CD4-positive, alpha-beta T cell treated with Interleukin-12 subunit alpha and Interleukin-12 subunit beta, for 1 hour (primary cell): ENCODE data around the gene MCF2L.
"Not testable (repeated sequence)": the region's sequence is repeated elsewhere in the genome, so short reads cannot be mapped to it uniquely, and the experiment has no call there.

Source experiments
- DNase-seq: peaks from one replicate; pipeline ENCODE4 v3.0.0-alpha.2; 2020

The MCF2L gene

DNA sequence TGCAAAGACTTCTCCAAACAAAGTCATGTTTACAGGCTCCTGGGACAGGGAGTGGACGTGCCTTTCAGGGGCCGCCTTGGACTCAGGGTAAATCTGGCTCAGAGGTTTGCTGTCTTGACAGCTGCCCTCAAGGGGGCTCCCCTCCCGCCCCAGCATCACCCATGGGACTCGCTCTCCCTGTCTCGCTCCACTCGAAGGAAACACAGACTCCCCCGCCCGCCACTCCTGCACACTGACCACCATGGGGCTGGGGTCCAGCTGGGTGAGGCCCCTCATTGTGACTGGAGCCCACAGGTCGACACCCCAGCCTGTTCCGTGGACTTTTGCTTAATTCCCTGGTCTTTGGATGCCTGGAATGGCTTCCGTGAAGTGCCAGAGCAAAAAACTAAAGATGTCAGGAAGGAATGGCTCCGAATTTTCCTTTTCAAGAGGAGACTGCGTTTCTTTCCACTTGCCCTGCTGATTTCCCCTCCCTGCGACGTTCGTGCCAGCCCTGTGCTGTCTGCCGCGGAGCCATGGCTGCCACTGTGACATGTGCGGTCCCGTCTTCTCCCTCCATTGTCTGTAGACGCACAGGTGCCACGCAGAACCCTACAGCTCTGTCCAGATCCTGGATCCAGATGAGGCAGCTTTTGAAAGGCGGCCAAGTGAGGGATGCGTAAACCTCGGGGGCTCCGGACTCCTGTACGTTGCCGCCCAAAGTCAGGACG, 48.6 kb downstream of the MCF2L start:
- DNase-seq = no peak

DNA sequence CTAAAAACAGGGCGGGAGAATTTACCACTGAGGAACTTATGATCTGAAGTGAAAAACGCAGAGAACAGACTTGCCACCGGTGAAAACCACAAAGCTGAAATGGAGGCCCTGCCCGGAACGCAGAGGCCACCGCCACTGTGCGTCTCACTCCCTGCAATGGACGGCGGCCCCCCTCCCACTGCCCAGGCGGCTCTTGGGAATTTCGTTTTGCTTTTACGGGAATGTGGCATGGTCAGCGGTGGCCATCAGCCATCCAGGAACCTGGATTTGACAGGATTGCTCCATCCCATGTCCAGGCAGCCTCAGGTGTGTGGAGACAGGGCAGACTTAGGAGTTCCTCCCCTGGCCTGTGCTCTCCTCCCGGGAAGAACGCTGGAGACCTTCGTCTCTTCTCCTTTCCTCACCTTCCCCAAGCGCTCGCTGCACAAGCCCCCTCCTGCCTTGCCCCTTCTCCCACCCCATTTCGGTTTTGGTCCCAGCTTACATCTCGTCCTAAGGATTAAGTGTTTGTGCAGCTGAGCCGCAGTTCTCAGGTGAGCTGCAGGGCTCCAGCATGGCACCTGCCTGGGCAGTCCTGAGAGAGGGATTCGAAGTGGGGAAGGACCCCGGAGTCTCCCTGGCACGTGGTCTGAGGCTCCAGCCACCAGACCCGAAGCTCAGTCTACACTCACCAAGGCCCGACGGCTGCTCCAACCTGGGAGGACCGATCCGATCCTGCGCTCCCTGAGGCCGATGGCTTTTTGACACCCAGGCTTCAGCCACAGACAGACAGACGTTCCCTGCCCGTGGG, 49.9 kb downstream of the MCF2L start:
- DNase-seq = no peak

GRCh38 chr13:113020323-113021080, 51.5 kb downstream of the MCF2L start:
- no peak for DNase-seq

DNA sequence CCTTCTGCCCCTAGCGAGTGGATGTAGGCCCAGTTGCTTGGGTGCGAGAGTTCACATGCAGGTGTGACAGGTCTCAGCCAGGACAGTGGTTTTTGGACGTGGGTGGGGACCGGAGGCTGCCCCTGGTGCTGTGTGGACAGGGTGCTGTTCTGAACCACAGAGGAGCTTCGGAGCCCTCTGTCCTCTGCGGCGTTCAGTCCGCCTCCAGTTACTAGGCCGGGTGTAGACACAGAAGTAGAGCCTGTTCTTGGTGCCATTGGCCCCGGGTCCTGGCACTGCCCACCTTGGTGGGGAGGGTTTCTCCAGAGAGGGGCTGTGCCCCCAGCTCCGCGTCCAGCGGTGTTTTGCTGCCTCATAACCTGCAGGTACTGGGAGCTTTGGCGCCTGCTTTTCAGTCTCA, 52.4 kb downstream of the MCF2L start:
- no peak for DNase-seq

- no peak for DNase-seq
These were observed 52.8 kb downstream of the MCF2L start for GRCh38 chr13:113021811-113022210.

DNA sequence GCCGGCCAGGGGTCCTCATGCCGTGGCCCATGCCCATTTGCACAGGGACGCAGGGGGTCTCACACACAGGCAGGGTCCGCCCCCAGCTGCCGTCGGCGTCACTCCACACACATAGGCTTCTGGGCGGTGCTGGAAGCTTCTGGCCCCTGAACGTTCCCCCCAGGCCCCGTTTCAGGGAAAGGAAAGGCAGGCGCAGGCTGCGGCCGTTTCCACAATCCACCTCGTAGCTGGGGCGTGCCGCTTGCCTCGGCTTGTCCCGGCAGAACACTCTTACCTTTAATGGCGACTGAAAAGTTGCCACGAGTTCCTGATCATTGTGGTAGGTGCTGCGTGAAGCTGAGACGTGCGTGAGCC, 53.4 kb downstream of the MCF2L start:
- DNase-seq = no peak

GRCh38 chr13:113022745-113023574, 53.9 kb downstream of the MCF2L start:
- DNase-seq = no peak

DNA sequence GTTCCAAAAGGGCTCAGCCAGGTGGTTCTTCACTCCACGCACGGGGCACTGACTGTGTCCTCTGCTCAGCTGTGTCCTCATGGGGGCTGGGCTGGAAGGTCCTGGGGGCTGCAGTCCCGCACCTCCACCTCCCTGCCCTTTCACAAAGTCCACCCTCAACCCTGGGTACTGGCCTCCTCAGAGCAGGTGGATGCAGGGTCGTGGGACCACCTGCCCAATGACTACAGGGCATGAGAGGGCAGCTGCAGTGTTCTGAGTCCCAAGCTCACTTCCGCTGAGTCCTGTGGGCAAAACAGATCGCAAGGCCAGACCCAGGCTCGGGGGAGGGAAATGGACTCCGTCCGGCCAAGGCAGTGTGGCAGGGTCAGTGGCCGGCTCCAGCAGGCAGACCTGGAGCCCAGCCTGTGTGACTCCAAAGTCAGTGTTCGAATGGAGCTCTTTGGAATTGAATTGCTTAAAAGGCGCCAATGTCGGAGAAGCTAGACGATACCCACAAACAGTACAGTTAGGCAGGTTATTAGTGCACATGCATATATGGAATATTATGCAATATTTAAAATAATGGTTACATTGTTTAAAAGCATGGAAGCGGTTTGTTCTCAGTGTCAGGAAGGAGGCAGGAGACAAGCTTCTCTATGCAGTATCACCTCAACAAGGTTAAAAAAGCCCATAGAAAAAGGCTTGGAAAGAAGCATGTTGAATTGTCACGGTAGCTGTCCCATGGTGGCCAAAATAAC, 54.8 kb downstream of the MCF2L start:
- DNase-seq = no peak

GRCh38 chr13:113024466-113024865, 55.5 kb downstream of the MCF2L start:
- no peak for DNase-seq

GRCh38 chr13:113026391-113026910, 57.4 kb downstream of the MCF2L start:
- no peak for DNase-seq

DNA sequence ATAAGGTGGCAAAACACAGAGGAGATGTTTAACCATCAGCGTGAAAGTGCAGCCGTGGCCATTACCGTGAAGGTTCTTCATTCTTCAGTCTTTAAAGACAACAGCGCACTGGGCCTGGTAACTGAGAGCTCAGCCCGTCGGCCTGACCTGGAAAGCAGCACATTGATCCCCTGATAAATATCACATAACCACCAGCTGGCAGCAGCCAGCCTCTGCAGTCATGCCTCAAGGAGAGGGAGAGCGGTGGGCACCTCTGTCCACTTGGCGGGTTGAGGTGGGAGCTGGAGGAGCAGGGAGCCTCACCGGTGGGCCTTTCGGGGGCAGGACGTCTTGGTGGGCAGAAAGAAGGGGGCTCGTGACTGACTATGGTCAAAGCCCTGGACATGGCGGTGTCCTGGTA, 58.1 kb downstream of the MCF2L start:
- no peak for DNase-seq

DNA sequence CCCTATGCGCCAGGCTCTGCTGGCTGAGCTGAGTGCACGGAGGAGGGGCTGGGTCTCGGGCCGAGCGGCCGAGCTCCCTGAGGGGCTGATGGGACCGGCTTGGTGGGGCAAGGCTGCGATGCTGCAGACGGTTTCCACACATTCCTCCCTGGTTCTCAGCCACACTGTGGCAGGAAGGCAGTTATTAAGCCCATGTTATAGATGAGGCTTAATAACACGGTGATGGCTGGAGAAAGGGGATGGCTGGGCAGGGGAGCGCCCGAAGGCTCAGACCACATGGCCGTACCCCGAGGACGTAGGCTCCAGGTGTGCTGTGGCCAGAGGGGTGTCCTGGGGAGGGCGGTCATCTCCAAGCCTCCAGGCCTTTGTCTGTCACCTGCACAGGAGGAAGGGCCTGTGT, 58.6 kb downstream of the MCF2L start:
- DNase-seq = no peak

GRCh38 chr13:113028336-113029060, 59.5 kb downstream of the MCF2L start:
- DNase-seq = no peak

DNA sequence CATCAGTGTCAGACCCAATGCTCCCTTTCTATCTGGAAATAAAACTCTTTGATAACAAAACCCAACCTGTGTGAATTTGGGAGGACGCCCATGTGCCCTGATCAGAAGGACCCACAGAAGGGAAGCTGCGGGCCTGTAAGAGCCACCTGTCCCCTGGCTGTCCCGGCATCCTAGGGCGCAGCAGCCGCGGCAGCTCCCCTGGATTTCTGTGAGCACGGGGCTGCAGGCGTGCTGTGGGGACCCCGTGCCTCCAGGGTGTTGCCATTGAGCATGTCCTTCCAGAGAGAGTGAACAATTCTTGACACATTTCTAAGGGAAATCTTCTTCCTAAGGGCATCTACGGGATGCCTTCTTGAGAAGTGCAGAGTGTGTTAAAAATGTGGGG, 60.0 kb downstream of the MCF2L start:
- DNase-seq = no peak

DNA sequence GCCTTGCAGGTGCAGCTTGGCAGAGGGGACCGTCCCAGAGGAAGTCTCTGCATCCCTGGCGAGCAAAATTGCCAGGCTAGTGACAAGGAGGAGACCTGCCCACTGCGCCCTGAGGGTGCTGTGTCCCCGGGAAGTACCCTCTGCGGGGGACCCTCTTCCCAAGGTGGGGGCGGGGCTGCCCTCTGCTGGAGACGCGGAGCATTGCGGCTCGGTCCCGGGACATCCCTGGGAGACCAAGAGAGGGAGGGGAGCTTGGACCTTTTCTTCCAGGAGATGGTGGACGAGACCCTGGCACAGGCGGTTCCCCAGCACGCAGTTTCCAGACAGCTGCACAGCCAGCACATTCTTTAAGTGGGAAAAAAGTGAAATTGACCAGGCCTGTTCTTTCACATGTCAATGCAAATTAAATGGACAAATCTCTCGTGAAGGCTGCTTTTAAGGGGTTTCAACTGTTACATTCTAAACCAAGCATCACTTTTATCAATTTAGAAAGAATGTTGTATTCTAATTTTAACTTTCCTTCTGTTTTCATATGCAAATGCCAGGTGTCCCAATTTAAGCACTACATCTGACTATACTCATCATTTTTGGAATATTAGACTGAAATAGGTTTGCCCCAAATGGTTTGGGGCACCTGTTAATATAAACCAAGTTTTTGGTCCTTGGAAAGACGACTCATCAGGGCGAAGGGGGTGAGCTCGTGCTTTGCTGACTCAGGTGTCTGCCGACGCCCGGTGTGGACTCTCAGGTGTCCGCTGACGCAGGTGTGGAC, 60.7 kb downstream of the MCF2L start:
- peak; percentile 39 for DNase-seq

DNA sequence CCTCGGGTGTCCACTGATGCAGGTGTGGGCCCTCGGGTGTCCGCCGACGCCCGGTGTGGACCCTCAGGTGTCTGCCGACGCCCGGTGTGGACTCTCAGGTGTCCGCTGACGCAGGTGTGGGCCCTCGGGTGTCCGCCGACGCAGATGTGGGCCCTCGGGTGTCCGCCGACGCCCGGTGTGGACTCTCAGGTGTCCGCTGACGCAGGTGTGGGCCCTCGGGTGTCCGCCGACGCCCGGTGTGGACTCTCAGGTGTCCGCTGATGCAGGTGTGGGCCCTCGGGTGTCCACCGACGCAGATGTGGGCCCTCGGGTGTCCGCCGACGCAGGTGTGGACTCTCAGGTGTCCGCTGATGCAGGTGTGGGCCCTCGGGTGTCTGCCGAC, 61.2 kb downstream of the MCF2L start:
- not testable (repeated sequence) for DNase-seq

GRCh38 chr13:113031465-113031864, 62.5 kb downstream of the MCF2L start:
- no peak for DNase-seq

- no peak for DNase-seq
These were observed 63.3 kb downstream of the MCF2L start for GRCh38 chr13:113032291-113032690.

GRCh38 chr13:113033054-113033850, 64.2 kb downstream of the MCF2L start:
- DNase-seq = no peak
